ENCODE measurements around the gene NPAS4. TPM values are rescaled to one million over a fixed set of nuclear protein-coding genes. Genes with fewer than 3 reads are reported as not detected.

NPAS4 gene
- total and polyA plus RNA-seq, 2 of the 13 experiments (the other 11 are each of a cell fraction or from before 2014, with no cell fraction given), result not detected

DNA sequence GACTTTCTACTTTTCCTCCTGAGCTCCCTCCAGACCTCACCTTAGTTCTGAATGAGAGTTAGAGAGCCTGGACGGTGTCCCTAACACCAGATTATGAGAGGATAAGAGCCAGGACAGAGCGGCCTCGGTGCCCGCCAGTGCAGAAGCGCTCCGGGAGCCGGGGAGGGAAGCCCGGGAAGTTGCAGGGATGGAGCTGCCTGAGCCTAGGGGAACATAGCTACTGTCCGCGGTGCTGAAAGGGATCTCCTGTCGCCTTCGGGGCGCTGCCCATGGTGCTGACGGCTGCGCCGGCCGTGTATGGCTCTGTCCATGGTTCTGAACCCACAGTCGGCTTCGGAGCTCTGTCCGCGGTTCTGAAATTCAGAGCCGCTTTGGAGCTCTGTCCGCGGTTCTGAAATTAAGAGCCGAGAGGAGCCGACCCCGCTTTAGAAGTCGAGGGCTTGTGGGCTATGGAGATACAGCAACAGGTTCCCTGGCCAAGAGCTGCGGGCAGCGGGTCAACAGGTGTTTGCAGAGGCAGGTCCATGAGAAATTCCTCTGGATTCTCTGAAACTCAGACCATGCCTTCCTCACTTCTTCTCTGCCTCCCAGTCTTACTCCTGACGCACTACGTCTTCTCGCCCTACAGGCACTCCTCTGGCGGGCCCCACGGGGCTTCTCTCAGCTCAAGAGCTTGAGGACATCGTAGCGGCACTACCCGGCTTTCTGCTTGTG lies 814 bp downstream of the NPAS4 start (continued):
- TF ChIP-seq, protein P1, sequence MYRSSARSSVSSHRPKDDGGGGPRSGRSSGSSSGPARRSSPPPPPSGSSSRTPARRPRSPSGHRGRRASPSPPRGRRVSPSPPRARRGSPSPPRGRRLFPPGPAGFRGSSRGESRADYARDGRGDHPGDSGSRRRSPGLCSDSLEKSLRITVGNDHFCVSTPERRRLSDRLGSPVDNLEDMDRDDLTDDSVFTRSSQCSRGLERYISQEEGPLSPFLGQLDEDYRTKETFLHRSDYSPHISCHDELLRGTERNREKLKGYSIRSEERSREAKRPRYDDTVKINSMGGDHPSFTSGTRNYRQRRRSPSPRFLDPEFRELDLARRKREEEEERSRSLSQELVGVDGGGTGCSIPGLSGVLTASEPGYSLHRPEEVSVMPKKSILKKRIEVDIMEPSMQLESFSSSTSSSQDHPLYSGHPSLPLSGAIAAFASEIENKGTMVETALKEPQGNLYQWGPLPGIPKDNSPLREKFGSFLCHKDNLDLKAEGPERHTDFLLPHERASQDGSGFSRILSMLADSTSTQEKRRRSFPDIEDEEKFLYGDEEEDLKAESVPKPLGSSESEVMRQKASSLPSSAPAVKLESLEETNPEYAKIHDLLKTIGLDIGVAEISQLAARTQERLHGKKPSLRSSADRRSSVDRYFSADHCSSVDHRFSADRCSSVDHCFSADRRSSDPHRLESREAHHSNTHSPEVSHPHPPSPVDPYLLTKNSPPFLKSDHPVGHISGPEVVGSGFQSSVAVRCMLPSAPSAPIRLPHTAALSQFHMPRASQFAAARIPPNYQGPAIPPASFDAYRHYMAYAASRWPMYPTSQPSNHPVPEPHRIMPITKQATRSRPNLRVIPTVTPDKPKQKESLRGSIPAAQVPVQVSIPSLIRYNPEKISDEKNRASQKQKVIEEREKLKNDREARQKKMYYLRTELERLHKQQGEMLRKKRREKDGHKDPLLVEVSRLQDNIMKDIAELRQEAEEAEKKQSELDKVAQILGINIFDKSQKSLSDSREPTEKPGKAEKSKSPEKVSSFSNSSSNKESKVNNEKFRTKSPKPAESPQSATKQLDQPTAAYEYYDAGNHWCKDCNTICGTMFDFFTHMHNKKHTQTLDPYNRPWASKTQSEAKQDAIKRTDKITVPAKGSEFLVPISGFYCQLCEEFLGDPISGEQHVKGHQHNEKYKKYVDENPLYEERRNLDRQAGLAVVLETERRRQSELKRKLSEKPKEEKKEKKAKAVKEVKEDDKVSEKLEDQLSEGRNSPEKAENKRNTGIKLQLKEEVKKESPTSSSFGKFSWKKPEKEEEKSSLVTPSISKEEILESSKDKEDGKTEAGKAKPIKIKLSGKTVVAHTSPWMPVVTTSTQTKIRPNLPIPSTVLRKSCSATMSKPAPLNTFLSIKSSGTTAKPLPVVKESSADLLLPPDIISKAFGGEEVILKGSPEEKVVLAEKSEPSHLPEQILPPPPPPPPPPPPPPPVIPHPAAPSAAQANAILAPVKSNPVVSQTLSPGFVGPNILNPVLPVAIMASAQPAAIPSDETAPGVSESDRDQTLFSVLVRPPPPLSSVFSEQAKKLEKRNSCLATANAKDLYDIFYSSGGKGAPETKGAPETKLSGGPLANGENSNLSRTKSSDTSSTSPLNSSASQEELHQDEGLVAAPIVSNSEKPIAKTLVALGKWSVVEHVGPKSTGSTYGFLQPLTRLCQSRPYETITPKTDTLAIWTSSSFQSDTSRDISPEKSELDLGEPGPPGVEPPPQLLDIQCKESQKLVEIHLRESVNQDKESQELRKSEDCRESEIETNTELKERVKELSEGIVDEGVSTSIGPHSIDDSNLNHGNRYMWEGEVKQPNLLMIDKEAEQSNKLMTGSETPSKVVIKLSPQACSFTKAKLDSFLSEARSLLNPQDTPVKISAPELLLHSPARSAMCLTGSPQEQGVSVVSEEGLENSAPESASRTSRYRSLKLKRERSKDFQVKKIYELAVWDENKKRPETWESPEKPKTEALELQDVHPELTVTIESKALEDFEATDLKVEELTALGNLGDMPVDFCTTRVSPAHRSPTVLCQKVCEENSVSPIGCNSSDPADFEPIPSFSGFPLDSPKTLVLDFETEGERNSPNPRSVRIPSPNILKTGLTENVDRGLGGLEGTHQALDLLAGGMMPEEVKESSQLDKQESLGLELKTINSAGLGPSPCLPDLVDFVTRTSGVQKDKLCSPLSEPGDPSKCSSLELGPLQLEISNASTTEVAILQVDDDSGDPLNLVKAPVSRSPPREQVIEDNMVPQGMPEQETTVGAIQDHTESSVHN (CRISPR knock-in tag; IDR thresholded peaks at IDR 0.05), result peak; percentile 100
- peak; percentile 100 for TF ChIP-seq ERF (CRISPR knock-in tag; IDR thresholded peaks at IDR 0.05)
- TF ChIP-seq, protein P2, sequence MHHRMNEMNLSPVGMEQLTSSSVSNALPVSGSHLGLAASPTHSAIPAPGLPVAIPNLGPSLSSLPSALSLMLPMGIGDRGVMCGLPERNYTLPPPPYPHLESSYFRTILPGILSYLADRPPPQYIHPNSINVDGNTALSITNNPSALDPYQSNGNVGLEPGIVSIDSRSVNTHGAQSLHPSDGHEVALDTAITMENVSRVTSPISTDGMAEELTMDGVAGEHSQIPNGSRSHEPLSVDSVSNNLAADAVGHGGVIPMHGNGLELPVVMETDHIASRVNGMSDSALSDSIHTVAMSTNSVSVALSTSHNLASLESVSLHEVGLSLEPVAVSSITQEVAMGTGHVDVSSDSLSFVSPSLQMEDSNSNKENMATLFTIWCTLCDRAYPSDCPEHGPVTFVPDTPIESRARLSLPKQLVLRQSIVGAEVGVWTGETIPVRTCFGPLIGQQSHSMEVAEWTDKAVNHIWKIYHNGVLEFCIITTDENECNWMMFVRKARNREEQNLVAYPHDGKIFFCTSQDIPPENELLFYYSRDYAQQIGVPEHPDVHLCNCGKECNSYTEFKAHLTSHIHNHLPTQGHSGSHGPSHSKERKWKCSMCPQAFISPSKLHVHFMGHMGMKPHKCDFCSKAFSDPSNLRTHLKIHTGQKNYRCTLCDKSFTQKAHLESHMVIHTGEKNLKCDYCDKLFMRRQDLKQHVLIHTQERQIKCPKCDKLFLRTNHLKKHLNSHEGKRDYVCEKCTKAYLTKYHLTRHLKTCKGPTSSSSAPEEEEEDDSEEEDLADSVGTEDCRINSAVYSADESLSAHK (CRISPR knock-in tag; IDR thresholded peaks at IDR 0.05; ENCODE audit: borderline replicate concordance), result peak; percentile 100
- TF ChIP-seq RAD51 (IDR thresholded peaks at IDR 0.05; ENCODE audit: borderline replicate concordance), result no peak
- TF ChIP-seq SNAI1 (CRISPR knock-in tag; IDR thresholded peaks at IDR 0.05; ENCODE audit: borderline replicate concordance), result peak; percentile 100
- TF ChIP-seq ZFY (CRISPR knock-in tag; IDR thresholded peaks at IDR 0.05), result peak; percentile 99
- TF ChIP-seq ATF7 (IDR thresholded peaks at IDR 0.05), result no peak
- TF ChIP-seq ATF7 (CRISPR knock-in tag; IDR thresholded peaks at IDR 0.05), result peak; percentile 100
- TF ChIP-seq NFKBIZ (CRISPR knock-in tag; IDR thresholded peaks at IDR 0.05), result peak; percentile 100
- peak; percentile 100 for TF ChIP-seq HOXD1 (CRISPR knock-in tag; IDR thresholded peaks at IDR 0.05)
- peak; percentile 100 for TF ChIP-seq FOXM1 (CRISPR knock-in tag; IDR thresholded peaks at IDR 0.05)
- peak; percentile 100 for TF ChIP-seq ZNF543 (CRISPR knock-in tag; IDR thresholded peaks at IDR 0.05)
- peak; percentile 100 for TF ChIP-seq ZNF552 (CRISPR knock-in tag; IDR thresholded peaks at IDR 0.05; ENCODE audit: borderline replicate concordance)
- TF ChIP-seq, protein P3, sequence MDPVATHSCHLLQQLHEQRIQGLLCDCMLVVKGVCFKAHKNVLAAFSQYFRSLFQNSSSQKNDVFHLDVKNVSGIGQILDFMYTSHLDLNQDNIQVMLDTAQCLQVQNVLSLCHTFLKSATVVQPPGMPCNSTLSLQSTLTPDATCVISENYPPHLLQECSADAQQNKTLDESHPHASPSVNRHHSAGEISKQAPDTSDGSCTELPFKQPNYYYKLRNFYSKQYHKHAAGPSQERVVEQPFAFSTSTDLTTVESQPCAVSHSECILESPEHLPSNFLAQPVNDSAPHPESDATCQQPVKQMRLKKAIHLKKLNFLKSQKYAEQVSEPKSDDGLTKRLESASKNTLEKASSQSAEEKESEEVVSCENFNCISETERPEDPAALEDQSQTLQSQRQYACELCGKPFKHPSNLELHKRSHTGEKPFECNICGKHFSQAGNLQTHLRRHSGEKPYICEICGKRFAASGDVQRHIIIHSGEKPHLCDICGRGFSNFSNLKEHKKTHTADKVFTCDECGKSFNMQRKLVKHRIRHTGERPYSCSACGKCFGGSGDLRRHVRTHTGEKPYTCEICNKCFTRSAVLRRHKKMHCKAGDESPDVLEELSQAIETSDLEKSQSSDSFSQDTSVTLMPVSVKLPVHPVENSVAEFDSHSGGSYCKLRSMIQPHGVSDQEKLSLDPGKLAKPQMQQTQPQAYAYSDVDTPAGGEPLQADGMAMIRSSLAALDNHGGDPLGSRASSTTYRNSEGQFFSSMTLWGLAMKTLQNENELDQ (CRISPR knock-in tag; IDR thresholded peaks at IDR 0.05; ENCODE audit: borderline replicate concordance), result peak; percentile 100
- TF ChIP-seq, protein P4, sequence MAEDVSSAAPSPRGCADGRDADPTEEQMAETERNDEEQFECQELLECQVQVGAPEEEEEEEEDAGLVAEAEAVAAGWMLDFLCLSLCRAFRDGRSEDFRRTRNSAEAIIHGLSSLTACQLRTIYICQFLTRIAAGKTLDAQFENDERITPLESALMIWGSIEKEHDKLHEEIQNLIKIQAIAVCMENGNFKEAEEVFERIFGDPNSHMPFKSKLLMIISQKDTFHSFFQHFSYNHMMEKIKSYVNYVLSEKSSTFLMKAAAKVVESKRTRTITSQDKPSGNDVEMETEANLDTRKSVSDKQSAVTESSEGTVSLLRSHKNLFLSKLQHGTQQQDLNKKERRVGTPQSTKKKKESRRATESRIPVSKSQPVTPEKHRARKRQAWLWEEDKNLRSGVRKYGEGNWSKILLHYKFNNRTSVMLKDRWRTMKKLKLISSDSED (CRISPR knock-in tag; IDR thresholded peaks at IDR 0.05), result peak; percentile 100

Measured in HepG2 (cell line).